ENCODE results near the gene ARFGEF3. TPM values are rescaled to one million over a fixed set of nuclear protein-coding genes. Genes with fewer than 3 reads are reported as not detected.

ARFGEF3 gene
- total RNA-seq, 1 donor from 2014 or later: 17.6 TPM

GRCh38 chr6:138307816-138308730 is 146.3 kb downstream of the ARFGEF3 start:
- DNase-seq (ENCODE audit: low spot score): no peak

DNA sequence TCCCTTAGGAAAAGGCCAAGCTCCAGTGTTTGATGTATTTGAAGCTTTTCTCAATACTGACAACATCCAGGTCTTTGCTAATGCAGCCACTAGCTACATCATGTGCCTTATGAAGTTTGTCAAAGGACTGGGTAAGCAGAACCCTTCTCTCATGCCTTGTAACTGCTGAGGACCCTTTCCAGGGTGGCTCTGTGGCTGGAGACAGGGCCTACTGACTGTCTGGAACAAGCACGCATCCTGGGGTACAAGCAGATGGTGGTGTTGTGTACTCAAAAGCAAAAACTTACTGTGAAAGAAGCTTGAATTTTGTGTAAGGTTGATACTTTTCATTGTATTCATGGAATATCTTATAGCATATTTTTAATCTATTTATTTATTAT is 147.0 kb downstream of the ARFGEF3 start:
- DNase-seq (ENCODE audit: low spot score): no peak

GRCh38 chr6:138309695-138310094 is 148.0 kb downstream of the ARFGEF3 start:
- no peak for DNase-seq (ENCODE audit: low spot score)

DNA sequence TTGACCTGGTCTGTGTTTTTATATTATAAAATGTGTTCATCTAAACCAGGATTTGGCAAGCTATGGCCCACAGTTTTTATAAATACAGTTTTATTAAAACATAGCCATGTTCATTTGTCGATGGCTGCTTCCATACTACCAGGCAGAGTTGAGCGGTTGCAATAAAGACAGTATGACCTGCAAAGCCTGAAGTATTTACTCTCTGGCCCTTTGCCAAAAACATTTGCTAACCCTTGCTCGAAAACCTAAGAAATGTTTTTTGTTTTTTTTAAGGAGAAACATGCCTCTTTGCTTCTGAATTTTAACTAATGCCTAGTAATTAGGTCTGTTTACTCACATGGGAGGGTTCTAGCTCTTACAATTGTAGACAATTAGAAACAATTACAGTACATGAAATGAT is 148.6 kb downstream of the ARFGEF3 start:
- DNase-seq (ENCODE audit: low spot score): no peak

- DNase-seq (ENCODE audit: low spot score): no peak
These were observed 149.1 kb downstream of the ARFGEF3 start for GRCh38 chr6:138310821-138311220.

DNA sequence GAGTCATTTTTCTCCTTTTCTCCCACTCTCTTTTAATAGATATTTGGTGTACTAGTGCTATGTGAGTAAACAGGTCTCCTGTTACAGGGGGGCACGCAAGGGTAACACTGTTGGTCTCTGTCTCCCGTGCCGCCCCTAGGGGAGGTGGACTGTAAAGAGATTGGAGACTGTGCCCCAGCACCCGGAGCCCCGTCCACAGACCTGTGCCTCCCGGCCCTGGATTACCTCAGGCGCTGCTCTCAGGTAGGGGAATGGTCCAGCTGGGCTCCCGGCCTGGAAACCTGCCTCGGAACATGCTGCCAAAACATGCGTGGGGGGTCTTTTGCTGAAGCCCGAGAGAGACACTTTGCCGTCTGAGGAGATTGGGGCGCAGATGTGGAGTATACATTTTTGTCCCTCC is 149.5 kb downstream of the ARFGEF3 start:
- no peak for DNase-seq (ENCODE audit: low spot score)

- no peak for DNase-seq (ENCODE audit: low spot score)
These were observed 157.1 kb downstream of the ARFGEF3 start for GRCh38 chr6:138318741-138319375.

DNA sequence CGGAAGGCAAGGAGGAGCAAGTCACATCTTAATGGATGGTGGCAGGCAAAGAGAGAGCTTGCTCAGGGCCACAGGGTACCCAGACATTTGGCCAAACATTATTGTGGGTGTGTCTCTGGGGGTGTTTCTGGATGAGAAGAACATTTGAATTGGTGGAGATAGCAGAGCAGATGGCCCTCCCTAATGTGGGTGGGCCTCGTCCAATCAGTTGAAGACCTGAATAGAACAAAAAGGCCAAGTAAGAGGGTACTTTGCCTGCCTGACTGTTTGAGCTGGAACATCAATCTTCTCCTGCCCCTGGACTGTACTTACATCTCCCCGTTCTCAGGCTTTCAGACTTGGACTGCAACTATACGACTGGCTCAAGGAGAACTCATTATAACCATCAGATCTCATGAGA is 160.2 kb downstream of the ARFGEF3 start:
- DNase-seq (ENCODE audit: low spot score): no peak

DNA sequence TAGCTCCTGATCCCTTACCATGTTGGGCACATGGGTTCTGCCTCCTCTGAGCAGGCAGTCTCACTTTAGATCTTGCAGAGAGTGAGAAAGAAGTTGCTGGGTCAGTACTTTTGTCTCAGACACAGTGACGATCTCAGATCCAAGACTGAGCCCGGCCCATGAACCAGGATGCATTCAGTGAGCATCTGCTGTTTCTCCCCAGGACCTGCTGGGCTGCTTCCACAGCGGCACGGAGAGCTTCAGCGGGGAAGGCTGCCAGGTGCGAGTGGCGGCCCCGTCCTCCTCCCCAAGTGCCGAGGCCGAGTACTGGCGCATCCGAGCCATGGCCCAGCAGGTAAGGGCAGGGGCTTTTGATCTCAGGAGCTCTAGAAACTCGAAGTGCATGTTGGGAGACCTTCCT is 162.1 kb downstream of the ARFGEF3 start:
- no peak for DNase-seq (ENCODE audit: low spot score)

GRCh38 chr6:138328210-138328609 is 166.5 kb downstream of the ARFGEF3 start:
- no peak for DNase-seq (ENCODE audit: low spot score)

DNA sequence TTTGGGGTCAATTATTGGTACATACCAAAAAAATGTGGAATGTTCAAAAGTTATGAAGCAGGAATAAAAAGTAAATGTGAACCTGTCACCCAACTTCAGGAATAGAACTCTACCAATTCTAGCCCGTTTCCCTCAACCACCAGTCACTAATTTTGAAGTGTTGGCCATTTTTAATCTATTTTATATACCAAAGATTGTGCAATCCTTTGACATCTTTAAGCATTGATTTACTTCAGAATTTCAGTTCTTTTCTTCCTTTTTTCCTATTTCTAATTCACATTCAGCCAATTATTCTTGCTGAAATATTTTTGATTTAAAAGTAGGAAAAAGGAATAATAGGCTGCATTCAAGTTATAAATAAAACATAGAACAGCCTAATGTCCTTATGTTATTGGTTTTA is 169.0 kb downstream of the ARFGEF3 start:
- no peak for DNase-seq (ENCODE audit: low spot score)

DNA sequence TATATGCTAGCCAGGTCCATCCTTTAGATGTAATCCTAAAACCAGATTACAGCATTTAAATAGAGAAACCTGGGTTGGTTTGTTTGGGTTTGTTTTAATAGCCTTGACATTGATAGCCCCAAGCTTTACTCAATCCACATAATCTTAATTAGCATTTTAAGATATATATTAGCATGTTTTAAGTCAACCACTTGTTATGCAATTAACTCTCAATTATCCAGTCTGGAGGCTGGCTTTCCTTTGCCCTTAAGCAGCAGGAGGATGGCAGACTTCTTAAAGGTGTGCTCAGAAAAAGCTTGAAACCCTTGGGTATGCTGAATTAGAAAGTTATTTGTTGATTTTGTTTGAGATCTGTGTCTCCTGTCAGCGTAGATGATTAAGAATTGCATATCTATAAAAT is 169.7 kb downstream of the ARFGEF3 start:
- no peak for DNase-seq (ENCODE audit: low spot score)

DNA sequence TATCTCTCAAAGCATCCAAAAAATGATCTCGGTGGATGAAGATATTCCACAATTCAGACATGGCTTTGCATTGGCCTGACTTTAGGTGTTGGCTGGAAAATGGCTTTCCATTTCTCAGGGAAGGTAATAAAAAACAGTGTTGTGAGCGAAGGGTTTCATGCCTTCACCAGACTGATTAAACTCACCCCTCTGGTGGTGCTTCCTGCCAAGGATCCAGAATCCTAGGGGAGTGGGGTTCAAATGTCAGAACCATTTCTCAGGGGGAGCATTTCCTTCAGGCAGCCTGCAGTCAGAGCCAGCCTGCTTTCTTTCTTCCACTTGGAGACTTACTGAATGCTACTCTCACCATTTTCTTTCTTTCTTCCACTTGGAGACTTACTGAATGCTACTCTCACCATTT is 170.2 kb downstream of the ARFGEF3 start:
- DNase-seq (ENCODE audit: low spot score): no peak

DNA sequence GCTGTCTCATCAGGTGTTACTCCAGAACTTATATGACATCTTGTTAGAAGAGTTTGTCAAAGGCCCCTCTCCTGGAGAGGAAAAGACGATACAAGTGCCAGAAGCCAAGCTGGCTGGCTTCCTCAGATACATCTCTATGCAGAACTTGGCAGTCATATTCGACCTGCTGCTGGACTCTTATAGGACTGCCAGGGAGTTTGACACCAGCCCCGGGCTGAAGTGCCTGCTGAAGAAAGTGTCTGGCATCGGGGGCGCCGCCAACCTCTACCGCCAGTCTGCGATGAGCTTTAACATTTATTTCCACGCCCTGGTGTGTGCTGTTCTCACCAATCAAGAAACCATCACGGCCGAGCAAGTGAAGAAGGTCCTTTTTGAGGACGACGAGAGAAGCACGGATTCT is 172.3 kb downstream of the ARFGEF3 start:
- DNase-seq (ENCODE audit: low spot score): no peak

- DNase-seq (ENCODE audit: low spot score): no peak
These were observed 173.2 kb downstream of the ARFGEF3 start for GRCh38 chr6:138334963-138335362.

GRCh38 chr6:138336221-138336620 is 174.5 kb downstream of the ARFGEF3 start:
- no peak for DNase-seq (ENCODE audit: low spot score)

DNA sequence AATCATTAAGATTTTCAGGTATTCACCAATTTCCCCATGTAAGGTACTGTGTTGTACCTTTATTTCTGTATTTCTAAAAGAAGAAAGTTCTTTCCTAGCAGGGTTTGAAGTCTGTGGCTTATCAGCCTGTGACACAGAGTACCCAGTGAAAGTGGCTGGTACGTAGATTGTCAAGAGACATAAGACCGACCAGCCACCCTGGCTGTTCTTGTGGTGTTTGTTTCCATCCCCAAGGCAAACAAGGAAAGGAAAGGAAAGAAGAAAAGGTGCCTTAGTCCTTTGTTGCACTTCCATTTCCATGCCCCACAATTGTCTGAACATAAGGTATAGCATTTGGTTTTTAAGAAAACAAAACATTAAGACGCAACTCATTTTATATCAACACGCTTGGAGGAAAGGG is 175.3 kb downstream of the ARFGEF3 start:
- no peak for DNase-seq (ENCODE audit: low spot score)

GRCh38 chr6:138339024-138339423 is 177.3 kb downstream of the ARFGEF3 start:
- DNase-seq (ENCODE audit: low spot score): no peak

GRCh38 chr6:138341176-138341575 is 179.4 kb downstream of the ARFGEF3 start:
- DNase-seq (ENCODE audit: low spot score): no peak

DNA sequence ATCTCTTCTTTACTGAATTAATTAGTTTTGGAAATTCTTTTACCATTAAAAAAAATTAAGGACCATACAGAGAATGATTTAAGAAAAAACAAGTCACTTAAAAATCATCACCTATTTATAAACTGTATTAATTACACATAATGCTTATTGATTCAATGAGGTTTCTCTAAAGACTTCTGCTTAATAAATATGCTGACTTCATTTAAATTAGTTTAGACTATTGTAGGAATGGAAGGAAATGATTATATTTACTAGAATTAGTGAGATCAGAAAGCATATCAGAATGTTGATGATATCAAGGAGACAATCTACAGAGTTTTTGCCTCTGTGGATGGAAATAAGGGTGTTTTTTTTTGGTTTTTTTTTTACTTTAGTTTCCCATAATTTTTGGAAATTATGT is 181.4 kb downstream of the ARFGEF3 start:
- no peak for DNase-seq (ENCODE audit: low spot score)

- DNase-seq (ENCODE audit: low spot score): no peak
These were observed 184.0 kb downstream of the ARFGEF3 start for GRCh38 chr6:138345565-138346285.

GRCh38 chr6:138346302-138347195 is 184.8 kb downstream of the ARFGEF3 start:
- no peak for DNase-seq (ENCODE audit: low spot score)

Data from mucosa of gallbladder (tissue), 1 donor.